Measurements from ENCODE around the gene CKAP2L.

GRCh38 chr2:112712465-112712864 lies 51.9 kb downstream of the CKAP2L start:
- TF ChIP-seq POLR2A (IDR thresholded peaks at IDR 0.05) (no peak), CTCF (IDR thresholded peaks at IDR 0.05) (no peak)

All from heart left ventricle (tissue), 13 donors.